HepG2 (cell line): Measurements from ENCODE around the gene BRD1. TPM values are rescaled to one million over a fixed set of nuclear protein-coding genes. Genes with fewer than 3 reads are reported as not detected.
A peak's percentile ranks its signal among the peaks of the same experiment; 100 is the strongest.

ENCODE experiments used
- AKAP8 ChIP-seq: sonication (generic); formaldehyde crosslinking; IDR thresholded peaks from 2 replicates; pipeline ENCODE4 v1.5.1; 2020; ENCODE audit warnings: mild to moderate bottlenecking, missing genetic modification reagents
- ARNTL ChIP-seq: sonication (generic); formaldehyde crosslinking; IDR thresholded peaks from 2 replicates; pipeline ENCODE4 v1.4.0; 2020; ENCODE audit warnings: mild to moderate bottlenecking, missing genetic modification reagents
- ERF ChIP-seq: IDR thresholded peaks from 2 replicates; pipeline ENCODE4 v1.6.1; 2018; ENCODE audit warnings: missing biosample characterization, missing genetic modification reagents
- MAZ ChIP-seq, 2 experiments: sonication (generic) in 1 of 2; formaldehyde crosslinking in 1 of 2; IDR thresholded peaks; 2 replicates each; pipeline versions ENCODE4 v1.5.0 to v1.6.1; 2012 to 2020; ENCODE audit warnings: low read depth in 2 of 2, mild to moderate bottlenecking in 2 of 2, borderline replicate concordance in 1 of 2, improper control_type of control experiment in 1 of 2, low read length in 1 of 2, missing genetic modification reagents in 1 of 2, moderate library complexity in 1 of 2
- PCBP1 ChIP-seq: fragments of 200-400 bp; formaldehyde crosslinking; IDR thresholded peaks from 2 replicates; pipeline ENCODE4 v1.6.1; 2017; ENCODE audit warnings: mild to moderate bottlenecking, low read depth, low read length, borderline replicate concordance
- SRY ChIP-seq: sonication (generic); formaldehyde crosslinking; IDR thresholded peaks from 2 replicates; pipeline ENCODE4 v1.8.0; 2022; ENCODE audit warnings: mild to moderate bottlenecking, missing genetic modification reagents
- TRIM24 ChIP-seq: sonication (generic); formaldehyde crosslinking; IDR thresholded peaks from 2 replicates; pipeline ENCODE4 v1.8.0; 2022; ENCODE audit warnings: mild to moderate bottlenecking, missing genetic modification reagents
- ZBTB43 ChIP-seq: sonication (generic); formaldehyde crosslinking; conservative IDR thresholded peaks from 2 replicates; pipeline ENCODE4 v1.4.0; 2020; ENCODE audit warnings: missing genetic modification reagents
- ZFP90 ChIP-seq: sonication (generic); formaldehyde crosslinking; IDR thresholded peaks from 2 replicates; pipeline ENCODE4 v1.8.0; 2022; ENCODE audit warnings: missing genetic modification reagents, mild to moderate bottlenecking, inconsistent platforms, borderline replicate concordance
- ZNF253 ChIP-seq: sonication (generic); formaldehyde crosslinking; IDR thresholded peaks from 2 replicates; pipeline ENCODE4 v1.8.0; 2022; ENCODE audit warnings: mild to moderate bottlenecking, missing genetic modification reagents, borderline replicate concordance
- ZNF280D ChIP-seq: sonication (generic); formaldehyde crosslinking; IDR thresholded peaks from 2 replicates; pipeline ENCODE4 v1.5.1; 2020; ENCODE audit warnings: mild to moderate bottlenecking, missing genetic modification reagents
- polyA plus RNA-seq, 8 experiments: library from polyadenylated mRNA; depleted of rRNA in 3 of 8; stranded (reverse) in 7 of 8; unstranded in 1 of 8; fragments of >200 nt; fragmentation: Illumina TruSeq in 4 of 8; extraction: Trizol in 4 of 8; gene quantifications; 2 replicates each; pipeline versions ENCODE4 v1.2.1 to v1.2.3, GENCODE V29; 2011 to 2016; ENCODE audit warnings: low read depth in 4 of 8, missing spikeins in 1 of 8, mixed read lengths in 1 of 8; ENCODE audit not compliant: insufficient read depth in 1 of 8
- total RNA-seq, 5 experiments: library from RNA; depleted of rRNA; stranded (reverse); fragments of >200 nt; fragmentation: Illumina TruSeq; extraction: Trizol; gene quantifications; 2 replicates each; pipeline ENCODE4 v1.2.3, GENCODE V29; 2016; ENCODE audit warnings: low read depth in 1 of 5
- TF ChIP-seq, protein P1 (sequence below): sonication (generic); formaldehyde crosslinking; IDR thresholded peaks from 2 replicates; pipeline ENCODE4 v1.4.0; 2020; ENCODE audit warnings: low read depth, mild to moderate bottlenecking, missing genetic modification reagents
- TF ChIP-seq, protein P2 (sequence below): sonication (generic); formaldehyde crosslinking; IDR thresholded peaks from 2 replicates; pipeline ENCODE4 v1.5.0; 2020; ENCODE audit warnings: mild to moderate bottlenecking, missing genetic modification reagents, borderline replicate concordance

BRD1 gene
- total and polyA plus RNA-seq, 2 of the 13 experiments (the other 11 are each of a cell fraction or from before 2014, with no cell fraction given) = 5.1 to 12.0 TPM

GRCh38 chr22:49853981-49854831, 26.5 kb upstream of the BRD1 start (continued):
- TF ChIP-seq ZFP90 (CRISPR knock-in tag) = no peak
- TF ChIP-seq PCBP1 = no peak
- TF ChIP-seq SRY (CRISPR knock-in tag) = no peak
- TF ChIP-seq AKAP8 (CRISPR knock-in tag) = no peak
- no peak for TF ChIP-seq TRIM24 (CRISPR knock-in tag)
- TF ChIP-seq, protein P1, sequence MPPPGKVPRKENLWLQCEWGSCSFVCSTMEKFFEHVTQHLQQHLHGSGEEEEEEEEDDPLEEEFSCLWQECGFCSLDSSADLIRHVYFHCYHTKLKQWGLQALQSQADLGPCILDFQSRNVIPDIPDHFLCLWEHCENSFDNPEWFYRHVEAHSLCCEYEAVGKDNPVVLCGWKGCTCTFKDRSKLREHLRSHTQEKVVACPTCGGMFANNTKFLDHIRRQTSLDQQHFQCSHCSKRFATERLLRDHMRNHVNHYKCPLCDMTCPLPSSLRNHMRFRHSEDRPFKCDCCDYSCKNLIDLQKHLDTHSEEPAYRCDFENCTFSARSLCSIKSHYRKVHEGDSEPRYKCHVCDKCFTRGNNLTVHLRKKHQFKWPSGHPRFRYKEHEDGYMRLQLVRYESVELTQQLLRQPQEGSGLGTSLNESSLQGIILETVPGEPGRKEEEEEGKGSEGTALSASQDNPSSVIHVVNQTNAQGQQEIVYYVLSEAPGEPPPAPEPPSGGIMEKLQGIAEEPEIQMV (CRISPR knock-in tag) = no peak
- no peak for TF ChIP-seq ERF (CRISPR knock-in tag)
- no peak for TF ChIP-seq ARNTL
- TF ChIP-seq ZNF253 = no peak
- TF ChIP-seq, protein P2, sequence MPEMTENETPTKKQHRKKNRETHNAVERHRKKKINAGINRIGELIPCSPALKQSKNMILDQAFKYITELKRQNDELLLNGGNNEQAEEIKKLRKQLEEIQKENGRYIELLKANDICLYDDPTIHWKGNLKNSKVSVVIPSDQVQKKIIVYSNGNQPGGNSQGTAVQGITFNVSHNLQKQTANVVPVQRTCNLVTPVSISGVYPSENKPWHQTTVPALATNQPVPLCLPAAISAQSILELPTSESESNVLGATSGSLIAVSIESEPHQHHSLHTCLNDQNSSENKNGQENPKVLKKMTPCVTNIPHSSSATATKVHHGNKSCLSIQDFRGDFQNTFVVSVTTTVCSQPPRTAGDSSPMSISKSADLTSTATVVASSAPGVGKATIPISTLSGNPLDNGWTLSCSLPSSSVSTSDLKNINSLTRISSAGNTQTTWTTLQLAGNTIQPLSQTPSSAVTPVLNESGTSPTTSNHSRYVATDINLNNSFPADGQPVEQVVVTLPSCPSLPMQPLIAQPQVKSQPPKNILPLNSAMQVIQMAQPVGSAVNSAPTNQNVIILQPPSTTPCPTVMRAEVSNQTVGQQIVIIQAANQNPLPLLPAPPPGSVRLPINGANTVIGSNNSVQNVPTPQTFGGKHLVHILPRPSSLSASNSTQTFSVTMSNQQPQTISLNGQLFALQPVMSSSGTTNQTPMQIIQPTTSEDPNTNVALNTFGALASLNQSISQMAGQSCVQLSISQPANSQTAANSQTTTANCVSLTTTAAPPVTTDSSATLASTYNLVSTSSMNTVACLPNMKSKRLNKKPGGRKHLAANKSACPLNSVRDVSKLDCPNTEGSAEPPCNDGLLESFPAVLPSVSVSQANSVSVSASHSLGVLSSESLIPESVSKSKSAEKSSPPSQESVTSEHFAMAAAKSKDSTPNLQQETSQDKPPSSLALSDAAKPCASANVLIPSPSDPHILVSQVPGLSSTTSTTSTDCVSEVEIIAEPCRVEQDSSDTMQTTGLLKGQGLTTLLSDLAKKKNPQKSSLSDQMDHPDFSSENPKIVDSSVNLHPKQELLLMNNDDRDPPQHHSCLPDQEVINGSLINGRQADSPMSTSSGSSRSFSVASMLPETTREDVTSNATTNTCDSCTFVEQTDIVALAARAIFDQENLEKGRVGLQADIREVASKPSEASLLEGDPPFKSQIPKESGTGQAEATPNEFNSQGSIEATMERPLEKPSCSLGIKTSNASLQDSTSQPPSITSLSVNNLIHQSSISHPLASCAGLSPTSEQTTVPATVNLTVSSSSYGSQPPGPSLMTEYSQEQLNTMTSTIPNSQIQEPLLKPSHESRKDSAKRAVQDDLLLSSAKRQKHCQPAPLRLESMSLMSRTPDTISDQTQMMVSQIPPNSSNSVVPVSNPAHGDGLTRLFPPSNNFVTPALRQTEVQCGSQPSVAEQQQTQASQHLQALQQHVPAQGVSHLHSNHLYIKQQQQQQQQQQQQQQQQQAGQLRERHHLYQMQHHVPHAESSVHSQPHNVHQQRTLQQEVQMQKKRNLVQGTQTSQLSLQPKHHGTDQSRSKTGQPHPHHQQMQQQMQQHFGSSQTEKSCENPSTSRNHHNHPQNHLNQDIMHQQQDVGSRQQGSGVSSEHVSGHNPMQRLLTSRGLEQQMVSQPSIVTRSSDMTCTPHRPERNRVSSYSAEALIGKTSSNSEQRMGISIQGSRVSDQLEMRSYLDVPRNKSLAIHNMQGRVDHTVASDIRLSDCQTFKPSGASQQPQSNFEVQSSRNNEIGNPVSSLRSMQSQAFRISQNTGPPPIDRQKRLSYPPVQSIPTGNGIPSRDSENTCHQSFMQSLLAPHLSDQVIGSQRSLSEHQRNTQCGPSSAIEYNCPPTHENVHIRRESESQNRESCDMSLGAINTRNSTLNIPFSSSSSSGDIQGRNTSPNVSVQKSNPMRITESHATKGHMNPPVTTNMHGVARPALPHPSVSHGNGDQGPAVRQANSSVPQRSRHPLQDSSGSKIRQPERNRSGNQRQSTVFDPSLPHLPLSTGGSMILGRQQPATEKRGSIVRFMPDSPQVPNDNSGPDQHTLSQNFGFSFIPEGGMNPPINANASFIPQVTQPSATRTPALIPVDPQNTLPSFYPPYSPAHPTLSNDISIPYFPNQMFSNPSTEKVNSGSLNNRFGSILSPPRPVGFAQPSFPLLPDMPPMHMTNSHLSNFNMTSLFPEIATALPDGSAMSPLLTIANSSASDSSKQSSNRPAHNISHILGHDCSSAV (CRISPR knock-in tag) = no peak
- no peak for TF ChIP-seq ZNF280D (CRISPR knock-in tag)
- no peak for TF ChIP-seq ZBTB43
- no peak for TF ChIP-seq MAZ (IDR thresholded peaks at IDR 0.05; ENCODE audit: borderline replicate concordance, low read depth, low read length)
- 0 out of 2 replicates have a peak, but pooled peaks have one; percentile 43 for TF ChIP-seq MAZ (CRISPR knock-in tag; IDR thresholded peaks at IDR 0.05; ENCODE audit: low read depth)
